Measurements from ENCODE around the gene PAGR1. TPM values are rescaled to one million over a fixed set of nuclear protein-coding genes. Genes with fewer than 3 reads are reported as not detected.

The PAGR1 gene
- polyA plus RNA-seq, 1 of the 3 experiments (the other 2 are of a cell fraction), result 57.7 TPM

- ChIA-PET POLR2A (no interaction called here), CTCF (interaction anchor here (1.2 to 1.7 kb wide), 3 partner anchors 10 to 35 kb away, joined by 3 to 6 read pairs (median 5); no protein-coding TSS in a partner anchor)
- Histone ChIP-seq H3K79me2 (ENCODE audit: insufficient read depth) (no peaks in the 10 kb centered on the region), H3K4me3 (ENCODE audit: low read depth in 2 of 2, low read length in 1 of 2) (no peak overlapping the region), H3K27me3 (ENCODE audit: insufficient read depth) (no peaks in the 10 kb centered on the region), H4K20me1 (ENCODE audit: insufficient read depth) (no peaks in the 10 kb centered on the region), H3F3A (replicated peaks; ENCODE audit: insufficient read depth) (peaks cover 10% of the 10 kb centered on the region), H3K9ac (no peak overlapping the region), H3K4me2 (no peak overlapping the region), H3K27ac (ENCODE audit: low read depth in 2 of 2, low read length in 1 of 2) (no peak overlapping the region), H3K4me1 (ENCODE audit: control insufficient read depth in 1 of 2, insufficient read depth in 2 of 2, low read depth in 1 of 2, low read length in 1 of 2) (no peaks in the 10 kb centered on the region), H3K36me3 (replicated peaks in 1 of 2; ENCODE audit: control insufficient read depth in 1 of 2, insufficient read depth in 2 of 2, low read length in 1 of 2) (peaks cover 31 to 40% of the 10 kb centered on the region in 2 experiments), H2AFZ (ENCODE audit: low read depth) (no peak overlapping the region), H3K9me2 (no peaks in the 10 kb centered on the region), H3K9me3 (no peaks in the 10 kb centered on the region)
- no peak for TF ChIP-seq FOXM1 (IDR thresholded peaks at IDR 0.05; ENCODE audit: low read depth)
- no peak for TF ChIP-seq GABPA (IDR thresholded peaks at IDR 0.05; ENCODE audit: low read depth)
- TF ChIP-seq FOSL2 (IDR thresholded peaks at IDR 0.05; ENCODE audit: borderline replicate concordance, low read depth), result no peak
- no peak for TF ChIP-seq CTCF (IDR thresholded peaks at IDR 0.05)
- TF ChIP-seq RAD21 (IDR thresholded peaks at IDR 0.05; ENCODE audit: low read length), result no peak
- TF ChIP-seq ZBTB33 (IDR thresholded peaks at IDR 0.05; ENCODE audit: borderline replicate concordance, low read depth), result no peak
- TF ChIP-seq USF1 (IDR thresholded peaks at IDR 0.05; ENCODE audit: borderline replicate concordance, low read depth), result no peak
- TF ChIP-seq RXRA (IDR thresholded peaks at IDR 0.05; ENCODE audit: borderline replicate concordance, low read depth), result no peak
- no peak for TF ChIP-seq MXI1 (IDR thresholded peaks at IDR 0.05; ENCODE audit: low read depth, low read length)
- no peak for TF ChIP-seq MEF2A (IDR thresholded peaks at IDR 0.05; ENCODE audit: borderline replicate concordance, low read depth)
- no peak for TF ChIP-seq MAX (IDR thresholded peaks at IDR 0.05; ENCODE audit: low read depth)
- no peak for TF ChIP-seq FOXJ3 (CRISPR knock-in tag; IDR thresholded peaks at IDR 0.05)
- no peak for TF ChIP-seq RCOR1 (IDR thresholded peaks at IDR 0.05; ENCODE audit: low read length)
- TF ChIP-seq SMC3 (IDR thresholded peaks at IDR 0.05; ENCODE audit: low read depth, low read length), result no peak
- TF ChIP-seq SIN3A (IDR thresholded peaks at IDR 0.05; ENCODE audit: borderline replicate concordance, low read depth, low read length), result no peak
- no peak for TF ChIP-seq TAF1 (IDR thresholded peaks at IDR 0.05; ENCODE audit: borderline replicate concordance, low read depth, low read length)
- TF ChIP-seq GATA2 (CRISPR knock-in tag; IDR thresholded peaks at IDR 0.05), result no peak
- no peak for TF ChIP-seq TCF12 (IDR thresholded peaks at IDR 0.05)
- no peak for TF ChIP-seq USF2 (IDR thresholded peaks at IDR 0.05; ENCODE audit: borderline replicate concordance, low read depth, low read length)
- TF ChIP-seq YY1 (IDR thresholded peaks at IDR 0.05; ENCODE audit: low read depth), result no peak
- DNase-seq, result no peak
- 100% methylated on average over 1 of the region's 9 CpGs for WGBS (ENCODE audit: low lambda C conversion rate)
These were observed 26.9 kb downstream of the PAGR1 start for GRCh38 chr16:29842732-29843346.
